Dendritic cell treated with granulocyte-macrophage colony-stimulating factor and Interleukin-4, amounts not matched to agents 40 ng/mL and 50 ng/mL, for 4 days (primary cell): ENCODE data around the gene CCDC192.

Source experiments
- H3K27ac Mint-ChIP-seq: one replicate; pipeline ENCODE4 v1.8.0; 2022; ENCODE audit warnings: mild to moderate bottlenecking, mixed read lengths
- H3K27me3 Mint-ChIP-seq: one replicate; pipeline ENCODE4 v1.8.0; 2022; ENCODE audit warnings: mild to moderate bottlenecking, mixed read lengths
- H3K36me3 Mint-ChIP-seq: one replicate; pipeline ENCODE4 v1.8.0; 2022; ENCODE audit warnings: low read depth, mixed read lengths
- H3K4me1 Mint-ChIP-seq: one replicate; pipeline ENCODE4 v1.8.0; 2022; ENCODE audit warnings: low read depth, mixed read lengths
- H3K4me3 Mint-ChIP-seq: one replicate; pipeline ENCODE4 v1.8.0; 2022; ENCODE audit warnings: mild to moderate bottlenecking, moderate library complexity, mixed read lengths
- H3K9me3 Mint-ChIP-seq: one replicate; pipeline ENCODE4 v1.8.0; 2022; ENCODE audit warnings: mixed read lengths
- intact Hi-C: fragments of 100-400 bp; cut with micrococcal nuclease; formaldehyde crosslinking; loops from one replicate; pipeline ENCODE4 v1.15.0; 2022

The CCDC192 gene

DNA sequence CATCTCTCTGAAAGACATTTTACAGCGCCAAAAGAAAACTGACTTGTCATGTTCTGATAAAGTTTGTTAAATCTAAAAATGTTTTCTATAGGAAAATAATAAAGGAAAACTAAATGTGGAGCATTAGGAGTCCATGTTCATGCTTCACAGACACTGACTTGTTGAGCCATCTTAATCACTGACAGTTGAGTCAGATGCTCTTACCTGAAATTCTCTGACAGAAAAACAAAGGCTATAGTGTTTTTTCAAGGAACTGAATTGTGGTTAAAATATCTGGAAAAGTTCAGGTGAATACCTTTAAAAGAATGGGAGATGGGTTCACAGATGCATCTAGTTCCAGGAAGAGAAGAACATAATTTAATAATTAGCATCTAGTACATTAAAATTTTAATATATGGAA lies 266.9 kb downstream of the CCDC192 start:
- Mint-ChIP-seq H3K36me3 (peaks cover 11% of the 10 kb centered on the region), H3K4me1 (no peaks in the 10 kb centered on the region), H3K4me3 (no peak overlapping the region), H3K27me3 (no peaks in the 10 kb centered on the region), H3K9me3 (peaks cover 19% of the 10 kb centered on the region), H3K27ac (no peak overlapping the region)
- intact Hi-C loops = no loop called here

GRCh38 chr5:127970854-127971425 lies 267.7 kb downstream of the CCDC192 start:
- Mint-ChIP-seq H3K27ac (no peak overlapping the region), H3K9me3 (peaks cover 15% of the 10 kb centered on the region), H3K4me1 (no peaks in the 10 kb centered on the region), H3K27me3 (no peaks in the 10 kb centered on the region), H3K36me3 (peaks cover 7% of the 10 kb centered on the region), H3K4me3 (no peak overlapping the region)
- intact Hi-C loops = no loop called here

GRCh38 chr5:127975961-127976360 lies 272.8 kb downstream of the CCDC192 start:
- no peak overlapping the region for H3K4me3 Mint-ChIP-seq
- H3K9me3 Mint-ChIP-seq = no peaks in the 10 kb centered on the region
- no peaks in the 10 kb centered on the region for H3K4me1 Mint-ChIP-seq
- no peak overlapping the region for H3K27ac Mint-ChIP-seq
- no peaks in the 10 kb centered on the region for H3K36me3 Mint-ChIP-seq
- no peaks in the 10 kb centered on the region for H3K27me3 Mint-ChIP-seq
- intact Hi-C loops = no loop called here

DNA sequence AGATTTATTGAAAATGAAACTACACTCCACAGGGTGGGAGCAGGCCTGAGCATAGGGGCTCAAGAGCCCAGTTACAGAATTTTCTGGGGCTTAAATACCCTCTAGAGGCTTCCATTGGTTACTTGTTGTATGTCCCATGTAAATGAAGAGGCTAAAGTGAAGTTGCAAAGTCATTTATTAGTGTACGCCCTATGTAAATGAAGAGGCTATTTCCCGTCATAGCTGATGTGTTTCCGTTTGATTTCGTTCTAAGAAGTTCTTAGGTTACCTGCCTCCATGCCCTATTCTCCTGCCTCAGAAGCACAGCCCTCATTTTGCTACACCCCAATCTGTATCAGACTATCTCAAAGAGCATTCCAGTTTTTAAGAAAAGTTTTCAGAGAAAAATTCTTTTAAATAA lies 273.3 kb downstream of the CCDC192 start:
- Mint-ChIP-seq H3K27ac (no peak overlapping the region), H3K4me1 (no peaks in the 10 kb centered on the region)

DNA sequence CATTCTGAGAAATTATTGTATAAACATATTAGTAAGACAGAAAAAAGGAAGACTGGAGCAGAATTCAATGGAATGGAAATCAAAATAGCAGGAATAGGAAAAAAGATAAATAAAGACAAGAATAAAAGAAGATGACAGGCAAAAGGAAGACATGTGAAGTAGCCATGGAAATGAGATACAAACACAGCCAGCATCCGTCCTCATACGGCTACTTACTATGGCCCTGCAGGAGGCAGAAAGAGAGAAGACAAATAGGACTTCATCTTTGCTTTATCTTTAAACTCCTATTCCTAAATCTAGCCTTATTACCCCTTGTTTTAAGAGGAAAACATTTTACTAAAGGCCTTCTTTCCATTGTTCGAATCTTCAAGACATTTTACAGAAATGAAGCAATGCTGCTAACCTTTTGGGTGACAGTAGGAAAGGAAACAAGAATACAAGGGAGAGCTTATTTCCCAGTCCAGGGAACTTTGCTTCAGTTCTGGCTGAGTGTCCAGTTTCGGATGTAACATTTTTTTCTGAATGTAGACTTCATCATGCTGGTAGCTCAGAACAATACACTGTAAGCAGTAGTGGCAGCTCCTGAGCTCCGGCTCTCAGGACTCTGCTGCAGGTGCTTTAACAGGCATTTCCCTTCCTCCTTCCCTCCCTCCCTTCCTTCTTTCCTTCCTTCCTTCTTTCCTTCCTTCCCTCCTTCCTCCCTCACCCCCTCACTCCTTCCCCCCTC lies 274.0 kb downstream of the CCDC192 start:
- Mint-ChIP-seq H3K9me3 (no peaks in the 10 kb centered on the region), H3K27me3 (no peaks in the 10 kb centered on the region), H3K36me3 (no peaks in the 10 kb centered on the region), H3K4me3 (no peak overlapping the region), H3K4me1 (no peaks in the 10 kb centered on the region), H3K27ac (no peak overlapping the region)
- intact Hi-C loops = no loop called here

More for the DNA sequence above, 273.3 kb downstream of the CCDC192 start:
- intact Hi-C loops = no loop called here
- Mint-ChIP-seq H3K27me3 (no peaks in the 10 kb centered on the region), H3K4me3 (no peak overlapping the region), H3K9me3 (no peaks in the 10 kb centered on the region), H3K36me3 (no peaks in the 10 kb centered on the region)

DNA sequence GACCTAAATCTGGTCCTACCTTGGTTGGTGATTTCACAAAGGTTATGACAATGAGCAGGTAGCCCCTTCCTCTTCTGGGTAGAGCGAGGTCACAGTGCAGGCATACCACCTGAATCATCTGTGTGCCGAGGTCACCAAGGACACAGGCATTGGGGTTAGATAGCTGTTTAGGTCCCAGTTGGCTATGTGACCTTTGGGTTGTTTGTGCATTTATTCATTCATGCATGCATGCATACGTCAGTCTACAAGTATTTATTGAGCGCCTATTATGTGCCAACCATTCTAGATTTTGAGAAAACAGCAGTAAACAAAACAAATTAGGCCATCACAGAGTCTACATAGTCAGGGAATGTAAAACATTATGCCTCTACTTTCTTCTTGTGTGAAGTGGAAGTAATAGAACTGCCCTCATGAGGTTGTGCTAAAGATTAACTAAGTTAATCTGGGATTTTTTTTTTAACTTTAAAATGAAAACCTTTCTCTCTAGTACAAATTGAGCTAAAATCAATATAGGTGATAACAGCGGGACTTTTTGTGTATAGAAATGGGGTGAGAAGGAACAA lies 275.6 kb downstream of the CCDC192 start:
- no peaks in the 10 kb centered on the region for H3K36me3 Mint-ChIP-seq
- H3K4me3 Mint-ChIP-seq = no peak overlapping the region
- H3K27me3 Mint-ChIP-seq = no peaks in the 10 kb centered on the region

DNA sequence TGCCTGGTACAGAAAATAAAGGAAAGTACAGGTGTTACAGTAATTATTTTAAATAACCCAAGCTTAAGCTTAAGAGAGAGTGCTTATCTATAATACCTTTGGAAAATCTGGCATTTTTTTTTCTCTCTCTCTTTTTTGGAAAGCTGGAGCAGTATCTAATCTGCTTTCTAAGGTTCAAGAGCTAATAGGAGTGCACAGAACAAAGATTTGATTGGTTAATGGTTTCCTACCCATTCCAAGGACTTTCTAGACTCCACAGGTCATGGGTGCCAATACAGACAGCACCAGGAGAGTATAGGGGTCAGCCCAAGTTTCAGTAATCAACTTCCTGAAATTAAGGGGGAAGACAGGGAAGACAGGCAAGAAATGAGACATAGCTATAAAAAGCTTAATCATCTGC lies 276.3 kb downstream of the CCDC192 start:
- Mint-ChIP-seq H3K36me3 (no peaks in the 10 kb centered on the region), H3K27me3 (no peaks in the 10 kb centered on the region), H3K27ac (no peak overlapping the region), H3K9me3 (no peaks in the 10 kb centered on the region), H3K4me3 (no peak overlapping the region), H3K4me1 (no peaks in the 10 kb centered on the region)
- intact Hi-C loops = no loop called here

More for the DNA sequence above, 275.6 kb downstream of the CCDC192 start:
- Mint-ChIP-seq H3K27ac (no peak overlapping the region), H3K4me1 (no peaks in the 10 kb centered on the region), H3K9me3 (no peaks in the 10 kb centered on the region)
- intact Hi-C loops = no loop called here

- Mint-ChIP-seq H3K9me3 (no peaks in the 10 kb centered on the region), H3K4me1 (no peaks in the 10 kb centered on the region), H3K27me3 (no peaks in the 10 kb centered on the region), H3K27ac (no peak overlapping the region), H3K4me3 (no peak overlapping the region), H3K36me3 (no peaks in the 10 kb centered on the region)
- intact Hi-C loops = no loop called here
These were observed 277.7 kb downstream of the CCDC192 start for GRCh38 chr5:127980843-127981242.

- no peaks in the 10 kb centered on the region for H3K27me3 Mint-ChIP-seq
- H3K9me3 Mint-ChIP-seq = no peaks in the 10 kb centered on the region
- no peaks in the 10 kb centered on the region for H3K36me3 Mint-ChIP-seq
- no peak overlapping the region for H3K4me3 Mint-ChIP-seq
- no peaks in the 10 kb centered on the region for H3K4me1 Mint-ChIP-seq
- no peak overlapping the region for H3K27ac Mint-ChIP-seq
- intact Hi-C loops = no loop called here
These were observed 278.3 kb downstream of the CCDC192 start for GRCh38 chr5:127981498-127981897.

DNA sequence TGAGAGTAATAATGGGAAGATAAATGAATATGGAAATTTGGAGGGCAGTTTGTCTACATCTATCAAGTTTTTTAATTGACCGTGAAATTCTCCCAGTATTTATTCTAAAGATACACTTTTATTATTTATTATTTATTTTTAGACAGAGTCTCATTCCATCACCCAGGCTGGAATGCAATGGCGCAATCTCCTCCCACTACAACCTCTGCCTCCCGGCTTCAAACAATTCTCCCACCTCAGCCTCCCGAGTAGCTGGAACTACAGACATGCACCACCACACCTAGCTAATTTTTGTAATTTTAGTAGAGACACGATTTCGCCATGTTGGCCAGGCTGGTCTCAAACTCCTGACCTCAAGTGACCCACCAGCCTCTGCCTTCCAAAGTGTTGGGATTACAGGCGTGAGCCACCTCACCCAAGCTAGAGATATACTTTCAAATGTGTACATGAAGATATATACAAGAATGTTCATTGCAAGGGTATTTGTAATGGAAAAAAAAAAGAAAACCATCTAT lies 282.7 kb downstream of the CCDC192 start:
- H3K27ac Mint-ChIP-seq = no peak overlapping the region
- intact Hi-C loops = no loop called here
- H3K4me3 Mint-ChIP-seq = no peak overlapping the region
- no peaks in the 10 kb centered on the region for H3K27me3 Mint-ChIP-seq
- H3K36me3 Mint-ChIP-seq = no peaks in the 10 kb centered on the region
- H3K4me1 Mint-ChIP-seq = no peaks in the 10 kb centered on the region
- no peaks in the 10 kb centered on the region for H3K9me3 Mint-ChIP-seq

- Mint-ChIP-seq H3K4me1 (no peaks in the 10 kb centered on the region), H3K9me3 (no peaks in the 10 kb centered on the region), H3K27me3 (no peaks in the 10 kb centered on the region), H3K27ac (no peak overlapping the region), H3K4me3 (no peak overlapping the region), H3K36me3 (no peaks in the 10 kb centered on the region)
- intact Hi-C loops = no loop called here
These were observed 284.4 kb downstream of the CCDC192 start for GRCh38 chr5:127987354-127988145.

DNA sequence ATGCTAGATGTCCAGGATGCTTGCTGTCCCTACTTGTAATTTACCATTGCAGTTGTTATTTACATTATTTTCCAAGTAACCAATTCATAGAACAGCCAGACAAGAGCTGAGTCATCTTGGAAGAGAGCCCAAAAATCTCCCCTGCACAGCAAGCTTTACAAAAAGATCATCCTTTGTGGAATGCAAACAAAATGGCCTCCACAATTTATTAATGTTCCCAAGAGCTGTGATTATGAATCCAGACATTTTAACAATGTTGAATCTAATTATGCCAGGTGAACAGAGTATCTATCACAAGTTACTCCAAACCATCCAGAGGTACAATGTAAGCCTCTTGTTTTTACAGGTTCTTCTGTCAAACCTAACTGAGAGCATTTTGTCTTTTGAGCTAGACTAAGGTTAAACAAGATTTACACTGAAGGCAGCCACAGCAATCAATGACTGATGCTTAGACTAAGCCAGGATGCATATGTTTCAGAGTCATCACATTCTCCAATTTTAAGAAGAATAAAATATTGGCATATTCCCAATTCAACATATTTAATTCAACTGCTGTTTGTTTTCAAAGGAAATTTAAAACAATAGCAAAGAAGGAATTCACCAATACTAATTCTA lies 285.1 kb downstream of the CCDC192 start:
- no peaks in the 10 kb centered on the region for H3K27me3 Mint-ChIP-seq
- H3K9me3 Mint-ChIP-seq = no peaks in the 10 kb centered on the region
- no peak overlapping the region for H3K27ac Mint-ChIP-seq
- no peaks in the 10 kb centered on the region for H3K36me3 Mint-ChIP-seq
- intact Hi-C loops = no loop called here
- no peaks in the 10 kb centered on the region for H3K4me1 Mint-ChIP-seq
- H3K4me3 Mint-ChIP-seq = no peak overlapping the region
